SH-SY5Y (cell line): ENCODE results near the gene ARL2BP.

Experiments
- GATA2 ChIP-seq: IDR thresholded peaks from 2 replicates; pipeline ENCODE4 v1.6.1; 2011; ENCODE audit warnings: mild to moderate bottlenecking, low read depth, low read length
- GATA3 ChIP-seq: IDR thresholded peaks from 2 replicates; pipeline ENCODE4 v1.6.1; 2011; ENCODE audit warnings: low read depth, mild to moderate bottlenecking, low read length, moderate library complexity

DNA sequence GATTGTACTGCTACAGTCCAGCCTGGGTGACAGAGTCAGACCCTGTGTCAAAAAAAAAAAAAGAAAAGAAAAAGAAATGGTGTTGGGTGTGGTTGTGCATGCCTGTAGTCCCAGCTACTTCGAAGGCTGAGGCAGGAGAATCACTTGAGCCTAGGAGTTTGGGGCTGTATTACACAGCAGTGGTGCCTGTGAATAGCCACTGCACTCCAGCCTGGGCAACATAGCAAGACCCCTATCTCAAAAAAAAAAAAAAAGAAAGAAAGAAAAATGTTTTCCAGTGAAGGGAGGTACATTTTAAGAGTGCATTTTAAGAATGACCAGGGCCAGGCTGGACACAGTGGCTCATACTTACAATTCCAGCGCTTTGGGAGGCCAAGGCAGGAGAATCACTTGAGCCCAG lies 6.3 kb downstream of the ARL2BP start:
- TF ChIP-seq GATA2 (no peak), GATA3 (no peak)
